22Rv1 (cell line): ENCODE results near the gene IL2RA.

Experiments
- CTCF ChIP-seq: fragments of 450-650 bp; IDR thresholded peaks from 2 replicates; pipeline ENCODE4 v1.5.1; 2017; ENCODE audit warnings: mild to moderate bottlenecking
- ZFX ChIP-seq: fragments of 450-650 bp; IDR thresholded peaks from 2 replicates; pipeline ENCODE4 v1.6.1; 2017; ENCODE audit warnings: antibody characterized with exemption, borderline replicate concordance

- TF ChIP-seq CTCF = no peak
- TF ChIP-seq ZFX = no peak
These were observed 78.4 kb downstream of the IL2RA start for GRCh38 chr10:5983774-5984173.
